Activated naive CD4-positive, alpha-beta T cell treated with anti-CD3 and anti-CD28 coated beads, Interleukin-2, amount 50 U/mL, for 72 hours (primary cell): ENCODE data around the gene JAKMIP3. TPM values are rescaled to one million over a fixed set of nuclear protein-coding genes. Genes with fewer than 3 reads are reported as not detected.

Source experiments
- ATAC-seq, 2 donors: fragments of 150-1000 bp; cut with Tn5 transposase; 2 replicates each; pipeline ENCODE4 v1.10.0; 2021; ENCODE audit warnings: mild to moderate bottlenecking in 2 of 2, moderate library complexity in 2 of 2
- DNase-seq, 2 donors: peaks; one replicate each; pipeline ENCODE4 v3.0.0; 2021 to 2022; ENCODE audit warnings: low spot score in 2 of 2
- H3K27ac Mint-ChIP-seq, 2 donors: one replicate each; pipeline ENCODE4 v1.8.0; 2022; ENCODE audit warnings: mild to moderate bottlenecking in 2 of 2, mixed read lengths in 2 of 2
- H3K36me3 Mint-ChIP-seq, 2 donors: one replicate each; pipeline ENCODE4 v1.8.0; 2022; ENCODE audit warnings: mixed read lengths in 2 of 2
- H3K9me3 Mint-ChIP-seq, 2 donors: one replicate each; pipeline ENCODE4 v1.8.0; 2022; ENCODE audit warnings: mixed read lengths in 2 of 2
- total RNA-seq, 2 donors: library from RNA; stranded (reverse); gene quantifications; one replicate each; pipeline ENCODE4 v1.2.3, GENCODE V29; 2022

JAKMIP3 gene
- total RNA-seq, 2 donors from 2014 or later = 0.82 to 1.6 TPM

- no peaks in the 10 kb centered on the region for H3K9me3 Mint-ChIP-seq
- ATAC-seq = no peak
Measured at GRCh38 chr10:132100091-132100481, 34.3 kb downstream of the JAKMIP3 start.

GRCh38 chr10:132100556-132101349 is 35.0 kb downstream of the JAKMIP3 start:
- DNase-seq = no peak
- H3K27ac Mint-ChIP-seq = no peak overlapping the region
- no peaks in the 10 kb centered on the region for H3K9me3 Mint-ChIP-seq
- no peaks in the 10 kb centered on the region for H3K36me3 Mint-ChIP-seq
- no peak for ATAC-seq

More at GRCh38 chr10:132100091-132100481, 34.3 kb downstream of the JAKMIP3 start:
- Mint-ChIP-seq H3K36me3 (no peaks in the 10 kb centered on the region), H3K27ac (no peak overlapping the region)
- peak in 1 of 2 donors; percentile 34 for DNase-seq

GRCh38 chr10:132101529-132101928 is 35.8 kb downstream of the JAKMIP3 start:
- no peak overlapping the region for H3K27ac Mint-ChIP-seq
- ATAC-seq = no peak
- no peaks in the 10 kb centered on the region for H3K36me3 Mint-ChIP-seq
- no peak for DNase-seq
- no peaks in the 10 kb centered on the region for H3K9me3 Mint-ChIP-seq

- no peak for DNase-seq
- ATAC-seq = no peak
- no peak overlapping the region for H3K27ac Mint-ChIP-seq
- H3K9me3 Mint-ChIP-seq = no peaks in the 10 kb centered on the region
- H3K36me3 Mint-ChIP-seq = no peaks in the 10 kb centered on the region
Measured at GRCh38 chr10:132102071-132102716, 36.4 kb downstream of the JAKMIP3 start.

- Mint-ChIP-seq H3K36me3 (no peaks in the 10 kb centered on the region), H3K9me3 (no peaks in the 10 kb centered on the region), H3K27ac (no peak overlapping the region)
- DNase-seq (no peak), ATAC-seq (no peak)
Measured at GRCh38 chr10:132102717-132103110, 37.0 kb downstream of the JAKMIP3 start.

- no peak overlapping the region for H3K27ac Mint-ChIP-seq
- H3K36me3 Mint-ChIP-seq = no peaks in the 10 kb centered on the region
- ATAC-seq (no peak), DNase-seq (no peak)
- no peaks in the 10 kb centered on the region for H3K9me3 Mint-ChIP-seq
Measured at GRCh38 chr10:132103116-132103910, 37.6 kb downstream of the JAKMIP3 start.

- ATAC-seq (no peak), DNase-seq (no peak)
- H3K9me3 Mint-ChIP-seq = no peaks in the 10 kb centered on the region
- H3K27ac Mint-ChIP-seq = no peak overlapping the region
- H3K36me3 Mint-ChIP-seq = no peaks in the 10 kb centered on the region
Measured at GRCh38 chr10:132104062-132104461, 38.3 kb downstream of the JAKMIP3 start.

- Mint-ChIP-seq H3K36me3 (no peaks in the 10 kb centered on the region), H3K27ac (no peak overlapping the region), H3K9me3 (no peaks in the 10 kb centered on the region)
- DNase-seq = no peak
- no peak for ATAC-seq
Measured at GRCh38 chr10:132104471-132105301, 38.9 kb downstream of the JAKMIP3 start.

- DNase-seq (no peak), ATAC-seq (no peak)
- Mint-ChIP-seq H3K27ac (no peak overlapping the region), H3K36me3 (no peaks in the 10 kb centered on the region), H3K9me3 (no peaks in the 10 kb centered on the region)
Measured at GRCh38 chr10:132105302-132105995, 39.7 kb downstream of the JAKMIP3 start.

GRCh38 chr10:132106431-132106830 is 40.7 kb downstream of the JAKMIP3 start:
- H3K9me3 Mint-ChIP-seq = no peaks in the 10 kb centered on the region
- H3K36me3 Mint-ChIP-seq = no peaks in the 10 kb centered on the region
- no peak overlapping the region for H3K27ac Mint-ChIP-seq
- DNase-seq (peak in 1 of 2 donors; percentile 44), ATAC-seq (no peak)

GRCh38 chr10:132107186-132107948 is 41.6 kb downstream of the JAKMIP3 start:
- H3K27ac Mint-ChIP-seq = no peak overlapping the region
- DNase-seq (peak in 1 of 2 donors; percentile 44), ATAC-seq (no peak)
- H3K9me3 Mint-ChIP-seq = no peaks in the 10 kb centered on the region
- H3K36me3 Mint-ChIP-seq = no peaks in the 10 kb centered on the region

GRCh38 chr10:132107949-132108877 is 42.5 kb downstream of the JAKMIP3 start:
- Mint-ChIP-seq H3K9me3 (no peaks in the 10 kb centered on the region), H3K27ac (no peak overlapping the region), H3K36me3 (no peaks in the 10 kb centered on the region)
- ATAC-seq (no peak), DNase-seq (no peak)

- ATAC-seq (no peak), DNase-seq (no peak)
- Mint-ChIP-seq H3K36me3 (no peaks in the 10 kb centered on the region), H3K27ac (no peak overlapping the region), H3K9me3 (no peaks in the 10 kb centered on the region)
Measured at GRCh38 chr10:132109341-132110110, 43.8 kb downstream of the JAKMIP3 start.

- Mint-ChIP-seq H3K36me3 (no peaks in the 10 kb centered on the region), H3K9me3 (no peaks in the 10 kb centered on the region)
- no peak for ATAC-seq
Measured at GRCh38 chr10:132110111-132110521, 44.4 kb downstream of the JAKMIP3 start.

More at GRCh38 chr10:132110111-132110521, 44.4 kb downstream of the JAKMIP3 start:
- H3K27ac Mint-ChIP-seq = no peak overlapping the region
- DNase-seq = peak; percentile 0 to 33
